Stimulated activated CD4-positive, alpha-beta T cell treated with anti-CD3 and anti-CD28 coated beads, Interleukin-2, amount 100 ng/mL, for 4 hours (primary cell): Measurements from ENCODE around the gene CD209.
"Not testable (repeated sequence)": the region's sequence is repeated elsewhere in the genome, so short reads cannot be mapped to it uniquely, and the experiment has no call there.

Experiments used
- DNase-seq: peaks from one replicate; pipeline ENCODE4 v3.0.0-alpha.2; 2020; ENCODE audit warnings: low read depth

The CD209 gene

DNA sequence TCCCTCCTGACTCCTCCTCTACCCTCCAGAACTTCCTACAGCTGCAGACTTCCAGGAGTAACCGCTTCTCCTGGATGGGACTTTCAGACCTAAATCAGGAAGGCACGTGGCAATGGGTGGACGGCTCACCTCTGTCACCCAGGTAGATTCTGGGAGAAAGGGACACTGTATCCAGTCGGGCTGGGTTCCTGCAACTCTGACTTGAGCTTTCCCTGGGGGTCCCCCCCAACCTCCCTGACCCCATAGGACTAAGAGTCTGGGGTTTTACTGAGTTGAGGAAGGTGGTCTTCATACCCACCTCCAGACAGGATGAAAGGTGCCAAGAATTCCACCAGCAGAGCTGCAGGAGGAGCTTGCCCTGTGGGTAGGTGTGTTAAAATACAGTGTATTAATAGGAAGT is 20.2 kb upstream of the CD209 start:
- DNase-seq, result no peak

DNA sequence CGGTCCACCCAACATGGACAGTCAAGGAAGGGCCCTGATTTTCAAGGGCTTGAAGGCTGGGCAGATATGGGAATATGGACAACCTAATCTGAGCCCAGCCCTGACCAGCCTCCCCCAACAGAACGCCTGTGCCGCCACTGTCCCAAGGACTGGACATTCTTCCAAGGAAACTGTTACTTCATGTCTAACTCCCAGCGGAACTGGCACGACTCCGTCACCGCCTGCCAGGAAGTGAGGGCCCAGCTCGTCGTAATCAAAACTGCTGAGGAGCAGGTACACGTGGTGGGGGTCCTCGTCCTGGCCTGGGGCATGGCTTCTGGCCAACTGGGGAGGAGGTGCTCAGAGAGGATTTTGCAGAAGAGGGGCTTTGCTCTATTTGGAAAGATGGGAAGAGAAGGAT is 19.2 kb upstream of the CD209 start:
- DNase-seq, result no peak

DNA sequence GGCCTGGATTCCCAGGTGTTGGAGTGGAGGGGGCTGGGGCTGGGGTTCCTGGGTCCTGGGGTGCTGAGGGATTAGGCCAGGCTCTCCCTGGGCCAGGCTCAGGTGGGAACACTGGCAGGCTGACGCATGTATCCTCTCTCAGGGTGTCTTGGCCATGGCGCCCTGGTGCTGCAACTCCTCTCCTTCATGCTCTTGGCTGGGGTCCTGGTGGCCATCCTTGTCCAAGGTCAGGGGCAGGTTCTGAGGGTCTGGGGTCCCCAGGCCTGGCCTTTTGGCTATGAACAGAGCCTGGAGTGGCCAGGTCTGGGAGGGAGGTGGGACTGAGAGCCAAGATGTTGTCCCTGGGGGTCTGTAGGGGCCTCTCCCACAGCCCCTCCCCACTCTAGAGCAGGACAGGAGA is 17.7 kb upstream of the CD209 start:
- DNase-seq, result not testable (repeated sequence)

DNA sequence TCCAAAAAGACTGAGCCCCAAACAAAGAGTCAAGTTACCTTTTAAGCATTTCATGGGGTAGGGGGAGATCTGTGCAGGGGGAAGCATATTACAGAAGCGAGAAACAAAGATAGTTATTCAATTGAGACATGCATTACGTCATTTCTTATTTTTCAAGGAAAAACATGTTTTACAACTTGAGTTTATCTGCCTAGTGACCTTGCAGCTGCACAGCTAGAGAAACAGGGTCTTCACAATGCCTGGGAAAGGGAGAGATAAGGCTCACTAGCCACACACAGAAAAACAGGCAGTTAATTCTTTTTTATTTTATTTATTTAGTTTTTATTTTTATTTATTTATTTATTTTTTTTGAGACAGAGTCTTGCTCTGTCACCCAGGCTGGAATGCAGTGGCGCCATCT is 16.8 kb upstream of the CD209 start:
- DNase-seq, result not testable (repeated sequence)

DNA sequence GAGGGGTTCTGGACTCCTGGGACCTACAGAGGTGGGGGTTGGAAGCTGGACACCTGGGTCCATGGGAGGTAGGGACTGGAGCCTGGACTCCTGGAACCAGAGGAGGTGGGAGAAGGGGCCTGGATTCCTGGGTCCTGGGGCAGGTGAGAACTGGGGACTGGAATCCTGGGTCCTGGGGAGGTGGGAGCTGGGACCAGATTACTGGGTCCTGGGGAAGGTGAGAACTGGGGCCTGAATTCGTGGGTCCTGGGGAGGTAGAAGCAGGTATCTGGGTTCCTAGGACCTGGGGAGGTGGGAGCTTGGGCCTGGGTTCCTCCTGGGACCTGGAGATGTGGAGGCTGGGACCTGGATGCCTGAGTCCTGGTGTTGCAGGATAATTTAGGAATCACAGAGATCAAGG is 16.4 kb upstream of the CD209 start:
- DNase-seq, result no peak

DNA sequence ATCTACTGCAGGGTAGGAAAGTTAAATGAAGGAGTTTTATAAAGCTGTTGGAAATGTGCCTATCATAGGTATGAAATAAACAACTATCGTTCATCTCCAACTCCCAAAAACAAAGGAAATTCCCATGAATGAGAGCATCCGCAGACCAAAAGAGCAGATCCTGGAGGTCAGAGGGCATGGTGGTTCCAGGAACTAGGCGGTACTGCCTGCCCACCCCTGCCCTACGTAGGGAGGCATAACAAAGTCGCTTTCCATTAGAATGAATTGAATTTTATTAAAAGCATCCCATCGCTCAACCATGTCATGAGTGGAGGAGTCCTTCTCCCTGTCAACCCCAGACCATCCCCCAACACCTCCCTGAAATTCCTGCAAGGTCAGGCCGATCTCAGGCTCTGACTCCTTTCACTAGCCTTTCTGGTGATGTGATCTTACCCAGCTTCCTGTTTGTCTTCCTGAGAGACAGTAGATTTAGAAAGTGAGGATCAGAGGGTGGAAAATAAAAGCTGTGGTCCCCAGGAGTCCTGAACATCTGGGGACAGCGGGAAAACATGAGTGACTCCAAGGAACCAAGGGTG is 15.5 kb upstream of the CD209 start, which contains the start of gene CLEC4M:
Gene CLEC4M (plus strand): TSS at position 525 of the 575 bp plus-strand sequence. CDS start 24 bp downstream, at position 549.
- no peak for DNase-seq

DNA sequence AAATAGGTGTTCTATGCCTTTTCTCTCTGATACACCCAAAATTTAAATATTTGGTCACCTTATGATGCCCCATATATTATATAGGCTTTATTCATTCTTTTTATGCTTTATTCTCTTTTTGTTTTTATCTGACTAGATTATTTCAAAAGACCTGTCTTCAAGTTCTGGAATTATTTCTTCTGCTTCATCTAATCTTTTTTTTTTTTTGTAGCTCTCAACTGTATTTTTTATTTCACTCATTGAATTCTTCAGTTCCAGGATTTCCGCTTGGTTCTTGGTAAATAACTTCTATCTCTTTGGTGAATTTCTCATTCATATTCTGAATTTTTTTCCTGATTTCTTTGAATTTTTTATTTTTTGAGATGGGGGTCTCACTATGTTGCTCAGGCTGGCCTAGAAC is 11.8 kb upstream of the CD209 start:
- DNase-seq, result no peak

DNA sequence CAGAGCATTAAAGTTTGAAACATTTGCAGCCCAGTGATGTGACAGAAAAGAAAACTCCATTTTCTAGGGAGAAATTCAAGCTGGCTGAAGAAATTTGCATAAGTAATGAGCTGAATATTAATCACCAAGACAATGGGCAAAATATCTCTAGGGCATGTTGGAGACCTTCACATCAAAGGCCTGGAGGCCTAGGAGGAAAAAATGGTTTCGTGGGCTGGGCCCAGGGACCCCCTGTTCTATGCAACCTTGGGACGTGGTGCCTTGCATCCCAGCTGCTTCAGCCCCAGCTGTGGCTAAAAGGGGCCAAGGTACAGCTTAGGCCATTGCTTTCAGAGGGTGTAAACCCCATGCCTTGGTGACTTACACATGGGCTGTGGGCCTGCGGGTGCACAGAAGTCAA is 10.0 kb upstream of the CD209 start:
- DNase-seq, result no peak

DNA sequence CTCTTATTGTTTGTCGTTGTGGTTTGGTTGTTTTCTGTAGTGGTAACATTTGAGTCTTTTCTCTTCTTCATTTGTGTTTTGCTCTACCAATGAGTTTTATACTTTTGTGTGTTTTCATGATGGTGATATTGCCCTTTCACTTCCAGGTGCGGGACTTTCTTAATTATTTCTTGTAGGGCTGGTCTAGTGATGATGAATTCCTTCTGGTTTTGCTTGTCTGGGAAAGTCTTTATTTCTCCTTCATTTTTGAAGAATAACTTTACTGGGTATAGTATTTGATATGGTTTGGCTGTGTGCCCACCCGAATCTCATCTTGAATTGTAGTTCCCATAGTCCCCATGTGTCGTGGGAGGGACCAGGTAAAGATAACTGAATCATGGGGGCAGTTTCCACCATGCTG is 8.9 kb upstream of the CD209 start:
- DNase-seq, result no peak

DNA sequence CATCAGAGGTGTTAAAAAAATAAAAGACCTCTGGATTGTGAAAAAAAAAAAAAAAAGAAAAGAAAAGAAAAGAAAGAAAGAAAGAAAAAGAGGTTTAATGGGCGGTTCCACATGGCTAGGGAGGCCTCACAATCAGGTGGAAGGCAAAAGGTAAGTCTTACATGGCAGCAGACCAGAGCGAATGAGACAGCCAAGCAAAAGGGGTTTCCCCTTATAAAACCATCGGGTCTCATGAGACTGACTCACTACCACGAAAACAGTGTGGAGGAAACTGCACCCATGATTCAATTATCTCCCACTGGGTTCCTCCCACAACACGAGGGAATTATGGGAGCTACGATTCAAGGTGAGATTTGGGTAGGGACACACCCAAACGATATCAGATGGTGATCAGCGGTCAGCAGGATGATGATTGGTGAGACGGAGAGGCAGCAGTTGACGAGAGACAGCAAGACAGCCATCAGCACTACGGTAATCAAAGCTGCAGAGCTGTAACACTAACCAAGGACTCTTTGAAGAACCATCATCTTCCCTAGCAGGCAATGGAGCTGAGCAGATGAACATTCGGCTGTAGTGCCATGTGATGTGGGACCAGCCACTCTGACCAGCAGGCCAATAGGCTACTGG is 3.9 kb upstream of the CD209 start:
- peak; percentile 44 for DNase-seq

DNA sequence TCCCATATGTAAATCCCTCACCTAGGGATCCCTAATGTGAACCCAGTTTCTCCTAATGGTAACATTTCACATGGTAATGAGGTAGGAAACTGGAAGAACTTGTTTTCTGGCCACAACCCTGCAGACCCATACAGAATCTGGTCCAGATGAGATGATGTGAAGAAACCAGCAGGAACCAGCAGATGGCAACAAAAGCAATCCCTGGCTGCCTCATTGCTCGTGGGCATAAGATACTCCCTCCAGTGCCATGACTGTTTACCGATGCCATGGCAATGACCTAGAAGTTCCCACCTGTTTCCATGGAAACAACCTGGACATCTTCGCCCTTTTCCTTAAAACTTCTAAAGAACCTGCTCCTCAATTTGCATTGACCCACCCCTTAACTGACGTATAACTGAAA is 1.4 kb upstream of the CD209 start:
- no peak for DNase-seq

DNA sequence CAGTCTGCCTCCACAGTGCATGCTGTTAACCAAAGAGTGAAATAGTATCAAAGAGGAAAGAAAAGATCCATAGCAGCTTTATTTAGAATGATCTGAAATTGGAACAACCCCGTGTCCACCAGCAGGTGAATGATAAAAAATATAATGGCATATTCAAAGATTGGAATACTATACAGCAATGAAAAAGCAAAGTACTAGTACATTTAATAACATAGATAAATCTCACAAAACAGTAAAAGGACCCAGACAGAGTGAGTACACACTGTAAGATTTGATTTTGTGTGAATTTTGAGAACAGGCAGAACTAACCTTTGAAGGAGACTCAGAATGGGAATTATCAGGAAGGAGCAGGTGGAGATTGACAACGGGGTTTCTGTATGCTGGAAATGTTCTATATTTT is 837 bp upstream of the CD209 start:
- no peak for DNase-seq

DNA sequence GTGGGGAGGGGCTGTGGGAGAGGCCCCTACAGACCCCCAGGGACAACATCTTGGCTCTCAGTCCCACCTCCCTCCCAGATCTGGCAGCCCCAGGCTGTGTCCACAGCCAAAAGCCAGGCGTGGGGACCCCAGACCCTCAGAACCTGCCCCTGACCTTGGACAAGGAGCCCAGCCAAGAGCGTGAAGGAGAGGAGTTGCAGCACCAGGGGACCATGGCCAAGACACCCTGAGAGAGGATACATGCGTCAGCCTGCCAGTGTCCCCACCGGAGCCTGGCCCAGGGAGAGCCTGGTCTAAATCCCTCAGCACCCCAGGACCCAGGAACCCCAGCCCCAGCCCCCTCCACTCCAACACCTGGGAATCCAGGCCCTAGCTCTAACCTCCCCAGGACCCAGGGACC is 1.0 kb downstream of the CD209 start:
- DNase-seq, result not testable (repeated sequence)

DNA sequence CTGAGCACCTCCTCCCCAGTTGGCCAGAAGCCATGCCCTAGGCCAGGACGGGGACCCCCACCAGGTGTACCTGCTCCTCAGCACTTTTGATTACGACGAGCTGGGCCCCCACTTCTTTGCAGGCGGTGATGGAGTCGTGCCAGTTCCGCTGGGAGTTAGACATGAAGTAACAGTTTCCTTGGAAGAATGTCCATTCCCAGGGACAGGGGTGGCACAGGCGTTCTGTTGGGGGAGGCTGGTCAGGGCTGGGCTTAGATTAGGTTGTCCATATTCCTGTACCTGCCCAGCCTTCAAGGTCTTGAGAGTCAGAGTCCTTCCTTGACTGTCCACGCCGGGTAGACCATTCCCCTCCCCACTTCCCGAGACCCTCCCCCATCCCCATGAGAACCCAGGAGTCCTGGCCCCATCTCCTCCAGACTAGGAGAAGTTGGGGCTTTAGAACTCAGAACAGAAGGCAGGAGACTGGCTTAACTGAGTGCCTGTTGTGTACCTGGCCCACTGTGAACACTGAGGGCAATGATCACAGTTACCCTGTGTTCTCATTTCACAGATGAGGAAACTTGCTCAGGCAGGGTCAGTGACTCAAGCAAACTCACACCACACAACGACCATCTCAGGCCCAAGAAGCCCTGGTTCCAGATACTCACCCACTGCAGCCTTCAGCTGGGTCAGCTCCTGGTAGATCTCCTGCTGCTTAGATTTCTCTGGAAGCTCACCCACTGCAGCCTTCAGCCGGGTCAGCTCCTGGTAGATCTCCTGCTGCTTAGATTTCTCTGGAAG is 2.3 kb downstream of the CD209 start:
- no peak for DNase-seq

DNA sequence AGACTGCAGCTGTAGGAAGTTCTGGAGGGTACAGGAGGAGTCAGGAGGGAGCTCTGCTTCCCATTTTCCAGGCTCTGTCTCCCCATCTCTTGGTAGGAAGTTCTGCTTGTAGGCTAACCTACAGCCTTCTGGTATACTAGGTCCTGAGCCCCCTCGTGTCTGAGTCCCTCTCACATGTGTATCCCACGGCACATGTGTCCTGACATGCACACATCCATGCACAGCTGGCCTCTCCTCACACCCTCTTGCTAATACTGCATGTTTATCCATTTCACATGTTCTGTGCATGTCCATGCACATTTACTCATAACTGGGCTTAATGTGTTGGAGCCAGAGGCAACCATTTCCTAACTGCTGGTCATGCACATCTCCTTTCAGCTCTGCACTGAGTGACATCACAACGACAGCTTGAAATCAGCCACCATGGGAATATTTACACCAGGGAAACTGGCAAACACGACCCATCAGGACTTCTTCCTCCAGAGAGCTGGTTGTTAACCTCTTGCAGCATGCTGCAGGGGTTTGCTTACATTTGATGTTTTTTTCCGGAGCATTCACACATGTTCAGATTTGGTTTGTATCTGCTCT is 3.0 kb downstream of the CD209 start:
- DNase-seq, result no peak

DNA sequence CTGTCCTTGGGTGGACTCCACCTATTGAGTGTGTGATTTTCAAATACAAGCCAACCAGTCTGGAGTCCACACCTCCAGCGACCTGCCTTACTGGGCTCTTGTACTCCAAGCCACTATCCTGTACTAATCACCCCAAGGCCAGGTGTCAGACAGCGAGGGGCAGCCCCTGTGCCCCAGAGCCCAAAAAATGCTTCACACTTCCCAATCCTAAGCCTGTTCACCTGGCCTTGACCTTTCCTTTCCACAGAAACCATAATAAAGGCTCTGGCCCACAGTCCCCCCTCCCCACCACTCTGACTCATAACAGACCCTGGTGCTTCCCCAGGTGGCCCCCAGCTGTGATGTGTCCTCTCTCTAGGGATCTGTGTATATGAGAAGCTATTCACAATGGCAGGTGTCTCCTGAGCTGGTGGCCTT is 3.9 kb downstream of the CD209 start:
- DNase-seq, result no peak

DNA sequence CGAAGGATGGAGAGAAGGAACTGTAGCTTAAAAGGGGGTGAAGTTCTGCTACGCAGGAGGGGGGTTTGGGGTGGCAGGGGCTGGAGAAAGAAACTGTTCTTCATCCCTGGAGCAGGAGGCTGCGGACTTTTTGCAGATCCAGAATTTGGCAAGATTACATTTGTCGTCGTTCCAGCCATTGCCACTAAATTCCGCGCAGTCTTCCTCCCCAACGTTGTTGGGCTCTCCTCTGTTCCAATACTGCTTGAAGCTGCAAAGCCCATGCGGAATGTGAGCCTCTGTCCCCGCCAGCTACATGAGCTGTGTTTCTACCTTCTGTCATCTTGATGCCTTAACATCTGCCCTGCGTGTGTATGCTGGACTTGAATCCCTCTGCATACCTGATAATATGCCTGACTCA is 4.3 kb downstream of the CD209 start:
- no peak for DNase-seq

DNA sequence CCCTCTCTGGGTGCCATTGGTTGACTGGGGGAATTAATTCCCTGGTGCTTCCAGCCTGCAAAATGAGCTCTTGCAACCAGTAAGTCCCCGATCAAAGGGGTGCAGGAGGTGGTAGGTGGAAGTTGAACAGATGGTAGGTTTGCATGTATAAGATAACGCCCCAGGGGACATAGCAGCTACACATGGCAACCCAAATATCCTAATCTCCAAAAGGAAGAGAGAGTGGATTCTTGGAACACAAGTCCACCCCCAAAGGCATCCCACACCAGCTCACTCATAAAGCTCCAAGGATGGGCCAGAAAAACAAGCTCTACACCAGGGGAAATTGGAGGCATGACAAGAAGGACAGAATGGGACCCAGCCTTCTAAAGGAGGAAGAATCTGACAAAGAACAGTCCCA is 4.8 kb downstream of the CD209 start:
- DNase-seq, result no peak

DNA sequence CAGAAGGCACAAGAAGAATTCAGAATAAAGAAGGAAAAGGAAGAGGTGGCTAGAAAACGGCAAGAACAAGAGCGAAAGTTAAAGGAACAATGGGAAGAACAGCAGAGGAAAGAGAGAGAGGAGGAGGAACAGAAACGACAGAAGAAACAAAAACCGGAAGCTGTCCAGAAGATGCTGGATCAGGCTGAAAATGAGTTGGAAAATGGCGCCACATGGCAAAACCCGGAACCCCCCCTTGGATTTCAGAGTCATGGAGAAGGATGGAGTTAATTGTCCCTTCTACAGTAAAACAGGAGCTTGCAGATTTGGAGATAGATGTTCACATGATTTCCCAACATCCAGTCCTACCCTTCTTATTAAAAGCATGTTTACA is 6.7 kb downstream of the CD209 start:
- no peak for DNase-seq

DNA sequence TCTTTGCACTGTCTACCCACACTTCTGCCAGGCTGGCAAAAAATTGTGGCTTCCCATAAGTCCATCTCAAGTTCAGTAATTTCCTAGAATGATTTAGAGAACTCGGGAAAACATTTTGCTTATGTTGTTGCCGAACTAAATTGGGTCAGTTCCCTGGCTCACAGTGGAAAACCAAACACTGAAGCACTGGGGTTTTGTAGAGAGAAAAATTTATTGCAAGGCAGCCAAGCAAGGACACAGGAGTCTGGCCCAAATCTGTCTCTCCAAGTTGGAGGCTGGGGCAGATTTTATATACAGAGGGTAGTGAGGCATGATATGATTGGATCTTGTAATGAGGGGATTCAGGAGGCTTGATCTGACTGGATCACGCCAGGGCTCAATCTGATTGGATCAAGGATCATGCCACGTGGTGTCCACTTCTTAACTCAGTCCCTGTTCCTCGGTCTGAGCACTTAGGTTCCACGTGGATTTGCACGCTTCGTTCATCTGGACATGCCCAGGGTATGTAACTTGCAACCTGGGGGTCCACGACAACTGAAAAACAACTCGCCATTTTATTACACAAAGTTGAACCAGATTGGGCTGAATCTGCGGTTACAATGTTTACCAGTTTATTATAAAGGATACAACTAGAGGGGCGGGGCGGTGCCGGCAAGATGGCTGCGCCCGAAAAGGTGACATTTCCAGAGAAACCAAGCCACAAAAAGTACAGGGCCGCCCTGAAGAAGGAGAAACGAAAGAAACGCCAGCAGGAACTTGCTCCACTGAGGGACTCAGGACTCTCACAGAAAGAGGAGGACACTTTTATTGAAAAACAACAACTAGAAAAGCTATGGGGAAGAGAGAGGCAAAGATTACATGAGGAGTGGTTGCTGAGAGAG is 7.3 kb downstream of the CD209 start:
- DNase-seq, result no peak

DNA sequence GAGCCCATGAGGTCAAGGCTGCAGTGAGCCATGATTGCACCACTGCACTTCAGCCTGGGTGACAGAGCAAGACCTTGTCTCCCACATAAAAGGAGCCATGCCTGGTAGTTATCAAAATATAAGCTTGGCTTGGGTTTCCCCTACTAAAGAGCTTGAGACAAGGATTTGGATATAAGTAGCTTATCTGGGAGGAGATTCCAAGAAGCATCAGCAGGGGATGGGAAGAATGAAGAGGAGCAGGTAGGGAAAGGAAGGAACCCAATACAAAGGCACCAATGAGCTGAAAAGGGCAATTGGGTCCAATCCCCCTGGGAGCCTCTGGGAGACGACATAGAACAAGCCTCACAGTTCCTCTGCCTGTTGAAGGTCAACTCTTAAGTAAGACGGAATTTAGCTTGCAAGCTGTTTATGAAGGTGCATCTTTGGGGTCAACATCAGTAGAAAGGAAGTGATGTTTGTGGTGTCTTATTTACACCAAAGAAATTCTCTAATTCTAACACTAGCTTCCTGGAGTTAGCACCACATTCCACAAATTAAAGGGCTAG is 8.1 kb downstream of the CD209 start:
- no peak for DNase-seq

DNA sequence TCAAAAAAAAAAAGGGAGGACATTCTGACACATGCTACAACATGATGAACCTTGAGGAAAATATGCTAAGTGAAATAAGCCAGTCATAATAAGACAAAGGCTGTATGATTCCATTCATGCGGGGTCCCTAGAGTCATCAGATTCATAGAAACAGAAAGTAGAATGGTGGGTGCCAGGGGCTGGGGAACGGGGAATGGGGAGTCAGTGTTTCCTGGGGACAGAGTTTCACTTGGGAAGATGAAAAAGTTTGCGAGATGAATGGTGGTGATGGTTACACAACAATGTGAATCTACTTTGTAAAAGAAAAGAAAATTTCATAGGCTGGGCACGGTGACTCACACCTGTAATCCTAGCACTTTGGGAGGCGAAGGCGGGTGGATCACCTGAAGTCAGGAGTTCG is 9.3 kb downstream of the CD209 start:
- no peak for DNase-seq
